ENCODE measurements around the gene LGALS3BP. TPM values are rescaled to one million over a fixed set of nuclear protein-coding genes. Genes with fewer than 3 reads are reported as not detected.
"Not testable (repeated sequence)": the region's sequence is repeated elsewhere in the genome, so short reads cannot be mapped to it uniquely, and the experiment has no call there.

Gene LGALS3BP
- total RNA-seq, 4 donors from 2014 or later, result 191 to 392 (median 296) TPM

- H3K4me1 ChIP-seq, result peaks cover 0 to 31% (median 6%) of the 10 kb centered on the region in 4 donors
- 61 to 85% methylated on average over 15 to 22 of the region's 23 CpGs for WGBS, 2 donors
- H3K27ac ChIP-seq, result peak overlapping the region in 1 of 4 donors; percentile 61
- no peaks in the 10 kb centered on the region for H3K27me3 ChIP-seq
- TF ChIP-seq POLR2A (IDR thresholded peaks at IDR 0.05) (no peak), EP300 (IDR thresholded peaks at IDR 0.05) (no peak)
- DNase-seq (ENCODE audit: low spot score in 2 of 2), result no peak
- peaks cover 0 to 31% (median 0%) of the 10 kb centered on the region in 3 donors for H3K36me3 ChIP-seq
- H3K4me3 ChIP-seq, result no peak overlapping the region
- no peaks in the 10 kb centered on the region for H3K9me3 ChIP-seq
Observed at GRCh38 chr17:78966910-78967600, 12.7 kb downstream of the LGALS3BP start.

- H3K36me3 ChIP-seq, result peaks cover 0 to 30% (median 0%) of the 10 kb centered on the region in 3 donors
- no peaks in the 10 kb centered on the region for H3K27me3 ChIP-seq
- peaks cover 0 to 24% (median 3%) of the 10 kb centered on the region in 4 donors for H3K4me1 ChIP-seq
- no peak for TF ChIP-seq POLR2A (IDR thresholded peaks at IDR 0.05)
- TF ChIP-seq EP300 (IDR thresholded peaks at IDR 0.05), result peak in 1 of 2 donors; percentile 31
- WGBS, 2 donors, result 72 to 73% methylated on average over 18 to 26 of the region's 26 CpGs
- peak overlapping the region in 2 of 4 donors; percentile 8 to 61 for H3K27ac ChIP-seq
- no peaks in the 10 kb centered on the region for H3K9me3 ChIP-seq
- H3K4me3 ChIP-seq, result no peak overlapping the region
- DNase-seq (ENCODE audit: low spot score in 2 of 2), result peak in 1 of 2 donors; percentile 57
Observed at GRCh38 chr17:78966123-78966813, 13.5 kb downstream of the LGALS3BP start.

- H3K27ac ChIP-seq, result no peak overlapping the region
- H3K27me3 ChIP-seq, result no peaks in the 10 kb centered on the region
- no peaks in the 10 kb centered on the region for H3K9me3 ChIP-seq
- 75 to 78% methylated on average over 8 of the region's 8 CpGs for WGBS, 2 donors
- DNase-seq (ENCODE audit: low spot score in 2 of 2), result no peak
- no peak for TF ChIP-seq POLR2A (IDR thresholded peaks at IDR 0.05)
- TF ChIP-seq CTCF (IDR thresholded peaks at IDR 0.05), result no peak
- TF ChIP-seq EP300 (IDR thresholded peaks at IDR 0.05), result no peak
- peaks cover 0 to 29% (median 0%) of the 10 kb centered on the region in 3 donors for H3K36me3 ChIP-seq
- no peak overlapping the region for H3K4me3 ChIP-seq
- peaks cover 0 to 19% (median 0%) of the 10 kb centered on the region in 4 donors for H3K4me1 ChIP-seq
Observed at GRCh38 chr17:78965491-78965924, 14.2 kb downstream of the LGALS3BP start.

GRCh38 chr17:78963378-78963777 is 16.3 kb downstream of the LGALS3BP start:
- H3K36me3 ChIP-seq, result peaks cover 0 to 8% (median 0%) of the 10 kb centered on the region in 3 donors
- no peak overlapping the region for H3K27ac ChIP-seq
- no peaks in the 10 kb centered on the region for H3K27me3 ChIP-seq
- TF ChIP-seq POLR2A (IDR thresholded peaks at IDR 0.05) (no peak), CTCF (IDR thresholded peaks at IDR 0.05) (no peak), EP300 (IDR thresholded peaks at IDR 0.05) (no peak)
- no peaks in the 10 kb centered on the region for H3K9me3 ChIP-seq
- DNase-seq (ENCODE audit: low spot score in 2 of 2), result no peak
- 86 to 88% methylated on average over 6 of the region's 6 CpGs for WGBS, 2 donors
- H3K4me3 ChIP-seq, result no peak overlapping the region
- H3K4me1 ChIP-seq, result peaks cover 0 to 17% (median 0%) of the 10 kb centered on the region in 4 donors

- DNase-seq (ENCODE audit: low spot score in 2 of 2); H3K27me3 ChIP-seq; H3K27ac ChIP-seq; H3K4me3 ChIP-seq; H3K9me3 ChIP-seq; H3K36me3 ChIP-seq: not testable (repeated sequence)
- H3K4me1 ChIP-seq, result peaks cover 0 to 17% (median 0%) of the 10 kb centered on the region in 4 donors
- 93 to 95% methylated on average over 8 of the region's 8 CpGs for WGBS, 2 donors
Observed at GRCh38 chr17:78962984-78963348, 16.8 kb downstream of the LGALS3BP start.

GRCh38 chr17:78962345-78962983 is 17.3 kb downstream of the LGALS3BP start:
- TF ChIP-seq POLR2A (IDR thresholded peaks at IDR 0.05) (no peak), EP300 (IDR thresholded peaks at IDR 0.05) (no peak), CTCF (IDR thresholded peaks at IDR 0.05) (no peak)
- DNase-seq (ENCODE audit: low spot score in 2 of 2), result no peak
- no peak overlapping the region for H3K4me3 ChIP-seq
- no peaks in the 10 kb centered on the region for H3K36me3 ChIP-seq
- H3K27ac ChIP-seq, result no peak overlapping the region
- no peaks in the 10 kb centered on the region for H3K9me3 ChIP-seq
- H3K27me3 ChIP-seq, result no peaks in the 10 kb centered on the region
- 71 to 74% methylated on average over 17 to 19 of the region's 19 CpGs for WGBS, 2 donors
- H3K4me1 ChIP-seq, result peaks cover 0 to 17% (median 0%) of the 10 kb centered on the region in 4 donors

Data from tibial nerve (tissue), 4 donors.